Peyer's patch (tissue), 4 donors: ENCODE results near the gene GAD1. TPM values are rescaled to one million over a fixed set of nuclear protein-coding genes. Genes with fewer than 3 reads are reported as not detected.

Source experiments
- DNase-seq, 3 donors: peaks; one replicate each; pipeline ENCODE4 v3.0.0-alpha.2; 2017 to 2019
- H3K27ac ChIP-seq, 4 donors: fragments of 200-600 bp; sonication (generic); one replicate each; pipeline ENCODE4 v1.5.1; 2016 to 2019
- H3K27me3 ChIP-seq, 2 donors: fragments of 200-600 bp; sonication (generic); one replicate each; pipeline ENCODE4 v1.5.1; 2019
- H3K36me3 ChIP-seq, 3 donors: fragments of 200-600 bp; sonication (generic); one replicate each; pipeline ENCODE4 v1.5.1; 2016 to 2019
- H3K4me1 ChIP-seq, 4 donors: fragments of 200-600 bp; sonication (generic); one replicate each; pipeline ENCODE4 v1.5.1; 2016 to 2019
- H3K4me3 ChIP-seq, 4 donors: fragments of 200-600 bp; sonication (generic); 1 replicate in 3 of 4; 2 replicates in 1 of 4; pipeline ENCODE4 v1.5.1; 2016 to 2019; ENCODE audit warnings: mild to moderate bottlenecking in 1 of 4
- H3K9me3 ChIP-seq, 4 donors: fragments of 200-600 bp; sonication (generic); one replicate each; pipeline ENCODE4 v1.5.1; 2016 to 2019; ENCODE audit warnings: mild to moderate bottlenecking in 1 of 4
- CTCF ChIP-seq, 6 experiments: fragments of 450-650 bp in 4 of 6; fragments of 200-600 bp in 2 of 6; sonication (generic) in 1 of 6; IDR thresholded peaks; one replicate each; pipeline ENCODE4 v1.5.1; 2017 to 2019; ENCODE audit warnings: antibody characterized with exemption in 6 of 6, mild to moderate bottlenecking in 3 of 6, moderate library complexity in 1 of 6
- POLR2A ChIP-seq, 2 donors: fragments of 450-650 bp; IDR thresholded peaks; one replicate each; pipeline ENCODE4 v1.5.1; 2017; ENCODE audit warnings: antibody characterized with exemption in 2 of 2, mild to moderate bottlenecking in 2 of 2, moderate library complexity in 2 of 2
- total RNA-seq, 4 donors: library from RNA; depleted of rRNA; stranded (reverse); fragments of >200 nt; gene quantifications; one replicate each; pipeline ENCODE4 v1.1.0, GENCODE V29; 2016

GAD1 gene
- not detected for total RNA-seq

GRCh38 chr2:170816504-170817092 is at the start of gene GAD1:
GAD1 (plus strand) TSS chr2:170816887; CDS start chr2:170818592, 1,705 bp downstream.
- H3K4me3 ChIP-seq = peak within 1 kb of the TSS; percentile 9 to 52 (median 43)
- no peak for TF ChIP-seq CTCF (IDR thresholded peaks at IDR 0.05)
- no peaks in the 10 kb centered on the region for H3K36me3 ChIP-seq
- H3K27me3 ChIP-seq = peaks cover 3 to 85% of the 10 kb centered on the region in 2 donors
- peaks cover 10 to 59% (median 30%) of the 10 kb centered on the region in 4 donors for H3K4me1 ChIP-seq
- H3K27ac ChIP-seq = no peak within 1 kb of the TSS
- H3K9me3 ChIP-seq = no peaks in the 10 kb centered on the region
- peak; percentile 28 to 78 (median 72) for DNase-seq

GRCh38 chr2:170770008-170770605 is 46.6 kb upstream of the GAD1 start, which contains the start of gene ERICH2:
ERICH2 (plus strand) TSS chr2:170770378; CDS start chr2:170770682, 304 bp downstream.
- DNase-seq = peak in 2 of 3 donors; percentile 22 to 63
- peak within 1 kb of the TSS; percentile 54 to 68 (median 56) for H3K4me3 ChIP-seq
- TF ChIP-seq CTCF (IDR thresholded peaks at IDR 0.05) (peak in 1 of 6 experiments; percentile 9), POLR2A (IDR thresholded peaks at IDR 0.05) (no peak)
- no peaks in the 10 kb centered on the region for H3K9me3 ChIP-seq
- H3K27me3 ChIP-seq = no peaks in the 10 kb centered on the region
- peak within 1 kb of the TSS in 3 of 4 donors; percentile 4 to 59 (median 31) for H3K27ac ChIP-seq
- H3K4me1 ChIP-seq = peaks cover 0 to 4% (median 2%) of the 10 kb centered on the region in 4 donors
- no peaks in the 10 kb centered on the region for H3K36me3 ChIP-seq

- no peaks in the 10 kb centered on the region for H3K36me3 ChIP-seq
- peak; percentile 38 to 87 (median 84) for DNase-seq
- no peaks in the 10 kb centered on the region for H3K27me3 ChIP-seq
- H3K4me1 ChIP-seq = peaks cover 0 to 4% (median 2%) of the 10 kb centered on the region in 4 donors
- TF ChIP-seq CTCF (IDR thresholded peaks at IDR 0.05) (no peak), POLR2A (IDR thresholded peaks at IDR 0.05) (peak in 1 of 2 donors; percentile 33)
- no peaks in the 10 kb centered on the region for H3K9me3 ChIP-seq
- H3K4me3 ChIP-seq = peak overlapping the region; percentile 54 to 68 (median 56)
- H3K27ac ChIP-seq = peak overlapping the region in 3 of 4 donors; percentile 4 to 59 (median 31)
These were observed 45.9 kb upstream of the GAD1 start for GRCh38 chr2:170770606-170771420.

GRCh38 chr2:170771421-170771937 is 45.2 kb upstream of the GAD1 start:
- Histone ChIP-seq H3K27ac (peak overlapping the region in 2 of 4 donors; percentile 30 to 31), H3K9me3 (no peaks in the 10 kb centered on the region), H3K4me1 (peaks cover 0 to 4% (median 2%) of the 10 kb centered on the region in 4 donors), H3K27me3 (no peaks in the 10 kb centered on the region), H3K4me3 (peak overlapping the region; percentile 54 to 68 (median 56)), H3K36me3 (no peaks in the 10 kb centered on the region)
- TF ChIP-seq POLR2A (IDR thresholded peaks at IDR 0.05) (no peak), CTCF (IDR thresholded peaks at IDR 0.05) (no peak)
- DNase-seq = no peak

GRCh38 chr2:170772295-170772694 is 44.4 kb upstream of the GAD1 start:
- Histone ChIP-seq H3K4me1 (peaks cover 0 to 4% (median 2%) of the 10 kb centered on the region in 4 donors), H3K4me3 (no peak overlapping the region), H3K27me3 (no peaks in the 10 kb centered on the region), H3K9me3 (no peaks in the 10 kb centered on the region), H3K36me3 (no peaks in the 10 kb centered on the region), H3K27ac (no peak overlapping the region)
- no peak for TF ChIP-seq POLR2A (IDR thresholded peaks at IDR 0.05)
- no peak for TF ChIP-seq CTCF (IDR thresholded peaks at IDR 0.05)
- no peak for DNase-seq
